OCI-LY7 (cell line): Measurements from ENCODE around the gene SAE1.

ENCODE experiments used
- EZH2phosphoT487 ChIP-seq: fragments of 200-600 bp; sonication (generic); IDR thresholded peaks from 2 replicates; pipeline ENCODE4 v1.6.1; 2018; ENCODE audit warnings: low read depth, borderline replicate concordance, mild to moderate bottlenecking, mixed run types, antibody characterized with exemption, low read length, moderate library complexity, mixed read lengths
- TF ChIP-seq, protein P1 (sequence below): fragments of 200-600 bp; sonication (generic); conservative IDR thresholded peaks from 2 replicates; pipeline ENCODE4 v1.5.1; 2014; ENCODE audit warnings: mild to moderate bottlenecking, antibody characterized with exemption, low read length, moderate library complexity, mixed read lengths

GRCh38 chr19:47120470-47121067 lies 10.1 kb upstream of the SAE1 start:
- TF ChIP-seq, protein P1, sequence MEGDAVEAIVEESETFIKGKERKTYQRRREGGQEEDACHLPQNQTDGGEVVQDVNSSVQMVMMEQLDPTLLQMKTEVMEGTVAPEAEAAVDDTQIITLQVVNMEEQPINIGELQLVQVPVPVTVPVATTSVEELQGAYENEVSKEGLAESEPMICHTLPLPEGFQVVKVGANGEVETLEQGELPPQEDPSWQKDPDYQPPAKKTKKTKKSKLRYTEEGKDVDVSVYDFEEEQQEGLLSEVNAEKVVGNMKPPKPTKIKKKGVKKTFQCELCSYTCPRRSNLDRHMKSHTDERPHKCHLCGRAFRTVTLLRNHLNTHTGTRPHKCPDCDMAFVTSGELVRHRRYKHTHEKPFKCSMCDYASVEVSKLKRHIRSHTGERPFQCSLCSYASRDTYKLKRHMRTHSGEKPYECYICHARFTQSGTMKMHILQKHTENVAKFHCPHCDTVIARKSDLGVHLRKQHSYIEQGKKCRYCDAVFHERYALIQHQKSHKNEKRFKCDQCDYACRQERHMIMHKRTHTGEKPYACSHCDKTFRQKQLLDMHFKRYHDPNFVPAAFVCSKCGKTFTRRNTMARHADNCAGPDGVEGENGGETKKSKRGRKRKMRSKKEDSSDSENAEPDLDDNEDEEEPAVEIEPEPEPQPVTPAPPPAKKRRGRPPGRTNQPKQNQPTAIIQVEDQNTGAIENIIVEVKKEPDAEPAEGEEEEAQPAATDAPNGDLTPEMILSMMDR: no peak
- TF ChIP-seq EZH2phosphoT487: no peak
